Non-pigmented ciliary epithelial cell (primary cell): ENCODE results near the gene UBE4B.
A peak's percentile ranks its signal among the peaks of the same experiment; 100 is the strongest.
"Not testable (repeated sequence)": the region's sequence is repeated elsewhere in the genome, so short reads cannot be mapped to it uniquely, and the experiment has no call there.

Experiments used
- DNase-seq: peaks from one replicate; pipeline ENCODE4 v3.0.0-alpha.2; 2010; ENCODE audit warnings: low read depth

The UBE4B gene

GRCh38 chr1:10073371-10073770 lies 40.6 kb downstream of the UBE4B start:
- not testable (repeated sequence) for DNase-seq

GRCh38 chr1:10074059-10074851 lies 41.5 kb downstream of the UBE4B start:
- DNase-seq = peak; percentile 96

GRCh38 chr1:10074852-10075730 lies 42.3 kb downstream of the UBE4B start:
- DNase-seq = no peak

GRCh38 chr1:10075732-10076131 lies 43.0 kb downstream of the UBE4B start:
- no peak for DNase-seq

GRCh38 chr1:10078494-10078893 lies 45.7 kb downstream of the UBE4B start:
- DNase-seq = no peak

- DNase-seq = no peak
Measured at GRCh38 chr1:10080523-10080922, 47.8 kb downstream of the UBE4B start.

GRCh38 chr1:10082785-10083479 lies 50.2 kb downstream of the UBE4B start:
- no peak for DNase-seq

GRCh38 chr1:10084045-10084444 lies 51.3 kb downstream of the UBE4B start:
- DNase-seq = no peak

GRCh38 chr1:10085076-10085475 lies 52.3 kb downstream of the UBE4B start:
- DNase-seq = no peak

- no peak for DNase-seq
Measured at GRCh38 chr1:10087210-10087609, 54.5 kb downstream of the UBE4B start.

- no peak for DNase-seq
Measured at GRCh38 chr1:10101929-10102328, 69.2 kb downstream of the UBE4B start.

GRCh38 chr1:10103193-10103592 lies 70.4 kb downstream of the UBE4B start:
- no peak for DNase-seq

GRCh38 chr1:10104834-10105233 lies 72.1 kb downstream of the UBE4B start:
- no peak for DNase-seq

- DNase-seq = no peak
Measured at GRCh38 chr1:10105484-10105883, 72.7 kb downstream of the UBE4B start.

- no peak for DNase-seq
Measured at GRCh38 chr1:10106241-10106640, 73.5 kb downstream of the UBE4B start.

GRCh38 chr1:10106756-10107475 lies 74.2 kb downstream of the UBE4B start:
- no peak for DNase-seq

- DNase-seq = not testable (repeated sequence)
Measured at GRCh38 chr1:10107476-10107847, 74.7 kb downstream of the UBE4B start.

- DNase-seq = peak; percentile 89
Measured at GRCh38 chr1:10108134-10108663, 75.4 kb downstream of the UBE4B start.

GRCh38 chr1:10108948-10109708 lies 76.4 kb downstream of the UBE4B start:
- DNase-seq = no peak

GRCh38 chr1:10113501-10113900 lies 80.7 kb downstream of the UBE4B start:
- DNase-seq = no peak

GRCh38 chr1:10114746-10115145 lies 82.0 kb downstream of the UBE4B start:
- DNase-seq = no peak
